Measurements from ENCODE around the gene INPP5A. TPM values are rescaled to one million over a fixed set of nuclear protein-coding genes. Genes with fewer than 3 reads are reported as not detected.

The INPP5A gene
- total and polyA plus RNA-seq, 9 of the 15 experiments (the other 6 are each of a cell fraction or from before 2014, with no cell fraction given): 0.66 to 11.6 (median 7.7) TPM

GRCh38 chr10:132654708-132655661 is 117.4 kb downstream of the INPP5A start (continued):
- TF ChIP-seq REST (IDR thresholded peaks at IDR 0.05; ENCODE audit: borderline replicate concordance) (peak; percentile 68), REST (CRISPR knock-in tag; IDR thresholded peaks at IDR 0.05; ENCODE audit: low read depth) (no peak), ZBTB33 (CRISPR knock-in tag; IDR thresholded peaks at IDR 0.05) (peak; percentile 82), KLF16 (IDR thresholded peaks at IDR 0.05) (no peak), PRPF4 (IDR thresholded peaks at IDR 0.05; ENCODE audit: insufficient read depth, low read depth, low read length, poor library complexity, severe bottlenecking) (no peak), PATZ1 (CRISPR knock-in tag; IDR thresholded peaks at IDR 0.05; ENCODE audit: borderline replicate concordance) (no peak), ATF2 (CRISPR knock-in tag; IDR thresholded peaks at IDR 0.05) (no peak), E2F3 (CRISPR knock-in tag; IDR thresholded peaks at IDR 0.05) (no peak), HINFP (tag; conservative IDR thresholded peaks at IDR 0.05; ENCODE audit: low read depth) (no peak), ZNF79 (CRISPR knock-in tag; IDR thresholded peaks at IDR 0.05; ENCODE audit: low read depth) (no peak)

All from K562 (cell line).